K562 (cell line): ENCODE measurements around the gene LYVE1. TPM values are rescaled to one million over a fixed set of nuclear protein-coding genes. Genes with fewer than 3 reads are reported as not detected.
A peak's percentile ranks its signal among the peaks of the same experiment; 100 is the strongest.

Experiments
- ATAC-seq: fragments of 200-7000 bp; cut with Tn5 transposase; 3 replicates; pipeline ENCODE4 v1.9.1; 2020; ENCODE audit warnings: moderate library complexity
- BruUV-seq: library from RNA; stranded (reverse); fragments of 400-500 nt; replicated peaks from 2 replicates; lab custom pipeline; 2021; lab: Mats Ljungman, UMichigan
- CTCF ChIA-PET: fragments of 300-600 bp; formaldehyde crosslinking; extraction: SDS; loops from one replicate; lab custom pipeline; 2021; ENCODE audit warnings: low intra/inter-chr PET ratio; lab: Yijun Ruan, JAX
- POLR2A ChIA-PET: fragments of 300-600, 350-650 bp; sonication (Branson Sonifier 250); formaldehyde crosslinking; extraction: SDS; loops from one replicate; lab custom pipeline; 2021; ENCODE audit warnings: antibody characterized with exemption, inconsistent platforms; lab: Yijun Ruan, JAX
- DNase-seq, 4 experiments: peaks; one replicate each; pipeline versions ENCODE4 v3.0.0 to v3.0.0-alpha.2; 2011 to 2018; ENCODE audit warnings: low spot score in 3 of 4, mixed read lengths in 3 of 4; ENCODE audit errors: extremely low read depth in 1 of 4
- FAIRE-seq: peaks from 2 replicates; lab custom pipeline; 2011; peaks lifted over from hg19 to GRCh38; lab: Jason Lieb, UNC
- H2AFZ ChIP-seq: 2 replicates; pipeline ENCODE4 v1.6.0; 2011; ENCODE audit warnings: low read depth, low read length, control low read depth, inconsistent platforms
- H3K27ac ChIP-seq: fragments of 200-600 bp; 3 replicates; pipeline ENCODE4 v1.8.0; 2011; ENCODE audit warnings: low read depth, mild to moderate bottlenecking, control low read depth, inconsistent platforms, low read length, moderate library complexity, mixed read lengths; ENCODE audit errors: extremely low read depth
- H3K27me3 ChIP-seq, 2 experiments: fragments of 300-600 bp in 1 of 2; 2 replicates in 1 of 2; 3 replicates in 1 of 2; pipeline versions ENCODE4 v1.6.0 to v1.8.0; 2011; ENCODE audit warnings: inconsistent platforms in 2 of 2, low read length in 2 of 2, mild to moderate bottlenecking in 1 of 2, mixed read lengths in 1 of 2, moderate library complexity in 1 of 2; ENCODE audit not compliant: control insufficient read depth in 2 of 2, insufficient read depth in 2 of 2
- H3K36me3 ChIP-seq: fragments of 300-600 bp; 3 replicates; pipeline ENCODE4 v1.8.0; 2011; ENCODE audit warnings: mild to moderate bottlenecking, low read length, inconsistent platforms; ENCODE audit not compliant: control insufficient read depth, insufficient read depth
- H3K4me1 ChIP-seq, 2 experiments: fragments of 200-600 bp in 1 of 2; replicated peaks in 1 of 2; 2 replicates in 1 of 2; 3 replicates in 1 of 2; pipeline versions ENCODE4 v1.5.1 to v1.8.0; 2011; ENCODE audit warnings: inconsistent platforms in 2 of 2, low read length in 2 of 2, mild to moderate bottlenecking in 1 of 2, mixed read lengths in 1 of 2, moderate library complexity in 1 of 2; ENCODE audit not compliant: control insufficient read depth in 2 of 2, insufficient read depth in 2 of 2
- H3K4me2 ChIP-seq: 2 replicates; pipeline ENCODE4 v1.6.1; 2011; ENCODE audit warnings: low read length, control low read depth, inconsistent platforms, mixed read lengths; ENCODE audit not compliant: insufficient read depth
- H3K4me3 ChIP-seq: fragments of 200-600 bp; sonication (generic), shearing (Covaris generic); 2 replicates; pipeline ENCODE4 v1.5.1; 2016; ENCODE audit warnings: control low read depth, inconsistent platforms
- H3K79me2 ChIP-seq: fragments of 200-600 bp; 3 replicates; pipeline ENCODE4 v1.8.0; 2011; ENCODE audit warnings: low read length, inconsistent platforms; ENCODE audit not compliant: control insufficient read depth, insufficient read depth
- H3K9ac ChIP-seq, 2 experiments: 2 replicates each; pipeline versions ENCODE4 v1.6.0 to v1.6.1; 2011; ENCODE audit warnings: low read depth in 2 of 2, low read length in 2 of 2, control low read depth in 1 of 2, inconsistent platforms in 1 of 2, mild to moderate bottlenecking in 1 of 2, mixed read lengths in 1 of 2; ENCODE audit not compliant: insufficient read depth in 1 of 2
- H3K9me1 ChIP-seq: one replicate; pipeline ENCODE4 v1.6.0; 2011; ENCODE audit warnings: inconsistent platforms, mild to moderate bottlenecking, low read length, moderate library complexity; ENCODE audit not compliant: control insufficient read depth, insufficient read depth
- H3K9me3 ChIP-seq: replicated peaks from 2 replicates; pipeline ENCODE4 v1.5.1; 2011; ENCODE audit warnings: low read depth, low read length, inconsistent platforms; ENCODE audit not compliant: control insufficient read depth, insufficient read depth
- H4K20me1 ChIP-seq: replicated peaks from 2 replicates; pipeline ENCODE4 v1.6.1; 2011; ENCODE audit warnings: low read length, inconsistent platforms, mixed read lengths; ENCODE audit not compliant: control insufficient read depth, insufficient read depth
- CEBPG ChIP-seq, 3 experiments: fragments of 200-800 bp in 1 of 3; sonication (Bioruptor generic) in 1 of 3; sonication (generic) in 1 of 3; formaldehyde crosslinking in 1 of 3; IDR thresholded peaks in 2 of 3; conservative IDR thresholded peaks in 1 of 3; 2 replicates each; pipeline versions ENCODE4 v1.6.1 to v1.8.0; 2016 to 2022; ENCODE audit warnings: missing compliant biosample characterization in 2 of 3, missing genetic modification characterization in 2 of 3, mild to moderate bottlenecking in 1 of 3, missing genetic modification reagents in 1 of 3
- DMBX1 ChIP-seq: fragments of 250-450 bp; sonication (Bioruptor Pico); IDR thresholded peaks from 2 replicates; pipeline ENCODE4 v1.8.0; 2022; ENCODE audit warnings: inconsistent platforms, mild to moderate bottlenecking, moderate library complexity, borderline replicate concordance
- NR2C2 ChIP-seq, 2 experiments: fragments of 200-800 bp in 1 of 2; sonication (Bioruptor generic) in 1 of 2; sonication (generic) in 1 of 2; formaldehyde crosslinking in 1 of 2; IDR thresholded peaks; 2 replicates each; pipeline versions ENCODE4 v1.6.1 to v1.8.0; 2016 to 2022; ENCODE audit warnings: mild to moderate bottlenecking in 1 of 2, missing compliant biosample characterization in 1 of 2, missing genetic modification characterization in 1 of 2, missing genetic modification reagents in 1 of 2
- NRF1 ChIP-seq, 2 experiments: fragments of 450-650 bp; IDR thresholded peaks in 1 of 2; conservative IDR thresholded peaks in 1 of 2; 2 replicates each; pipeline ENCODE4 v1.6.1; 2014; ENCODE audit warnings: mild to moderate bottlenecking in 2 of 2
- ZNF217 ChIP-seq: sonication (generic); formaldehyde crosslinking; IDR thresholded peaks from 2 replicates; pipeline ENCODE4 v1.8.0; 2022; ENCODE audit warnings: mild to moderate bottlenecking, missing genetic modification reagents
- WGBS: fragments of 100-300 bp; shearing (Covaris generic); methylation state at CpG from one replicate; pipeline ENCODE4 v1.1.6; 2016; ENCODE audit warnings: low coverage, mixed read lengths; ENCODE audit not compliant: insufficient coverage; ENCODE audit errors: missing lambda C conversion rate; 5-methylcytosine and 5-hydroxymethylcytosine counted together
- in situ Hi-C: fragments of 300-500 bp; cut with MboI; formaldehyde crosslinking; loops from 4 replicates; pipeline ENCODE4 v1.15.0; 2018; ENCODE audit warnings: inconsistent platforms, mixed read lengths
- intact Hi-C: fragments of 100-400 bp; cut with micrococcal nuclease; formaldehyde crosslinking; loops from 2 replicates; pipeline ENCODE4 v1.14.2; 2022
- polyA plus RNA-seq, 8 experiments: library from polyadenylated mRNA; depleted of rRNA in 4 of 8; stranded (reverse) in 5 of 8; unstranded in 3 of 8; fragments of >200 nt; fragmentation: Nextera tagmentation in 2 of 8; fragmentation: Illumina TruSeq in 1 of 8; extraction: Ambion mirVana in 2 of 8; extraction: Trizol in 1 of 8; gene quantifications; 2 replicates each; pipeline versions ENCODE4 v1.2.1 to v1.2.3, GENCODE V29; 2011 to 2014; ENCODE audit warnings: inconsistent platforms in 1 of 8, missing spikeins in 1 of 8
- total RNA-seq, 7 experiments: library from RNA; depleted of rRNA in 6 of 7; stranded (reverse); fragments of >200 nt in 6 of 7; fragmentation: Illumina TruSeq in 2 of 7; extraction: Trizol in 2 of 7; gene quantifications; 2 replicates each; pipeline versions ENCODE4 v1.2.1 to v1.2.3, GENCODE V29; 2011 to 2021; ENCODE audit warnings: low replicate concordance in 1 of 7
- TF ChIP-seq, protein P1 (sequence below): fragments of 450-650 bp; formaldehyde crosslinking; IDR thresholded peaks from 2 replicates; pipeline ENCODE4 v1.4.0; 2020; ENCODE audit warnings: mild to moderate bottlenecking

LYVE1 gene
- total and polyA plus RNA-seq, 9 of the 15 experiments (the other 6 are each of a cell fraction or from before 2014, with no cell fraction given): 0.06 to 1.1 (median 0.14) TPM; not detected in 1

DNA sequence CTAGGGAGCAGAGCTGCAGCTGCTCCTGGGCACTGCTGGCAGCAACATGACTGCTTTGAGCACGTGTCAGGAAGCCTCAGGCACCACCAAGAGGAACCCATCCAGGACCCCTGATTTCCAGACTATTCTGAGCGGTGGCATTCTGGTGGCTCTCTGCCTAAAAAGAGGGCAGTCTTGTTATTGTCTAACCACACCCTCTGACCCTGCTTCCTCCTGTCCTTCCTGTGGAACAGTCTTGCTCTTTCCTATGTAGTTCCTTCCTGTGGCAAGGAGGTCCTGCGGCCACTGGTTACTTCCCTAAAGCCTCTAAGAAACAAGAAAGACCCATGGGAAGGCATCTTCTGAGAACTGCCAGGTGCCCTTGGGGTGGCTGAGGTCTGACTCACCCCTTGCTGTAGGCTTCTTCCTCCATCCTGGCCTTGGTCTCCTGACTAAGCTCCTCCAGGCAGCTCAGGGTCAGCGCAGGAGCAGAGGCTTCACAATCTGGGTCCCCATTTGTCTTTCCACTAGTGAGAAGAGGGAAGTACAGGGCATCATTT lies 13.1 kb upstream of the LYVE1 start (continued):
- TF ChIP-seq NRF1 (conservative IDR thresholded peaks at IDR 0.05 in 1 of 2, IDR thresholded peaks at IDR 0.05 in 1 of 2): peak in 1 of 2 experiments; percentile 33; a peak in 2 of 4 replicates
- no peak for TF ChIP-seq CEBPG (CRISPR knock-in tag; IDR thresholded peaks at IDR 0.05)
- no peak for TF ChIP-seq CEBPG (tag; conservative IDR thresholded peaks at IDR 0.05 in 1 of 2, IDR thresholded peaks at IDR 0.05 in 1 of 2)
- no peak for TF ChIP-seq NR2C2 (CRISPR knock-in tag; IDR thresholded peaks at IDR 0.05)
- peak; percentile 59; the same call in 1 of the 2 replicates for TF ChIP-seq NR2C2 (tag; IDR thresholded peaks at IDR 0.05)
- peak; percentile 21; the same call in 1 of the 2 replicates for TF ChIP-seq DMBX1 (CRISPR knock-in tag)

DNA sequence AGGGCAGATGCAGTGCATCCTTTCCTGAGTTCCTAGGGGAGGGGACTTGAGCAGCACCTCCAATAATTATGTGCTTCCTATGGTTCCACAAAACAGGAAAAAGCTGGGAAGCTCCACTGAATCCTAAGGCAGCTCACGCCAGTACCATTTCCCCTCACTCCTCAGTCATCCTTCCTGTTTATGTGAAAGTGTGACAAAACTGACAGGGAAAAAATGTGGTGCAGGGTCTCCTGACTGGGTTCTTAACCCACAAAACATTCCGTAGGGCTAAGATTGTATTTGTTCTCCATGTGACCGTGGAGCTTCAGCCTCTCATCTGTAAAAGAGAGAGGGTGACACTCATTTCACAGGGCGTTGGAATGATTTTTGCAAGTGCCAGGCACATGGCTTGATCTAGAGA lies 12.2 kb upstream of the LYVE1 start:
- H3K27me3 ChIP-seq: no peaks in the 10 kb centered on the region
- no peaks in the 10 kb centered on the region for H3K79me2 ChIP-seq
- H3K9ac ChIP-seq: no peak overlapping the region
- FAIRE-seq (no peak), DNase-seq (no peak), ATAC-seq (no peak)
- no peaks in the 10 kb centered on the region for H4K20me1 ChIP-seq
- POLR2A ChIA-PET: interaction anchor here (0.9 to 2.0 kb wide), 4 partner anchors 8 to 12 kb away, joined by 3 to 6 read pairs (median 4); no protein-coding TSS in a partner anchor
- H3K4me1 ChIP-seq: peaks cover 15 to 47% of the 10 kb centered on the region in 2 experiments
- no peaks in the 10 kb centered on the region for H3K9me3 ChIP-seq
- in situ Hi-C loops: no loop called here
- H3K9me1 ChIP-seq: no peaks in the 10 kb centered on the region
- H3K4me3 ChIP-seq: no peak overlapping the region
- TF ChIP-seq, protein P1, sequence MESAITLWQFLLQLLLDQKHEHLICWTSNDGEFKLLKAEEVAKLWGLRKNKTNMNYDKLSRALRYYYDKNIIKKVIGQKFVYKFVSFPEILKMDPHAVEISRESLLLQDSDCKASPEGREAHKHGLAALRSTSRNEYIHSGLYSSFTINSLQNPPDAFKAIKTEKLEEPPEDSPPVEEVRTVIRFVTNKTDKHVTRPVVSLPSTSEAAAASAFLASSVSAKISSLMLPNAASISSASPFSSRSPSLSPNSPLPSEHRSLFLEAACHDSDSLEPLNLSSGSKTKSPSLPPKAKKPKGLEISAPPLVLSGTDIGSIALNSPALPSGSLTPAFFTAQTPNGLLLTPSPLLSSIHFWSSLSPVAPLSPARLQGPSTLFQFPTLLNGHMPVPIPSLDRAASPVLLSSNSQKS: no peak
- no peak for TF ChIP-seq ZNF217 (CRISPR knock-in tag)
- intact Hi-C loops: no loop called here
- H2AFZ ChIP-seq: no peak overlapping the region
- no peak overlapping the region for H3K27ac ChIP-seq
- no peaks in the 10 kb centered on the region for H3K36me3 ChIP-seq
- BruUV-seq: no TSS peak
- CTCF ChIA-PET: no interaction called here
- no peak overlapping the region for H3K4me2 ChIP-seq
- WGBS: 53% methylated on average over 4 of the region's 4 CpGs
